T47D (cell line): ENCODE data around the gene BAIAP2.
"Not testable (repeated sequence)": the region's sequence is repeated elsewhere in the genome, so short reads cannot be mapped to it uniquely, and the experiment has no call there.

Experiments
- DNase-seq, 2 experiments: peaks; one replicate each; pipeline versions ENCODE4 v3.0.0 to v3.0.0-alpha.2; 2011 to 2012; ENCODE audit warnings: low read depth in 1 of 2, low spot score in 1 of 2
- JUND ChIP-seq: IDR thresholded peaks from 2 replicates; pipeline ENCODE4 v1.6.1; 2012; ENCODE audit warnings: low read depth
- in situ Hi-C: cut with HindIII; loops from 2 replicates; pipeline ENCODE4 v1.10.0; 2016; ENCODE audit warnings: low sequenced_read_pairs, low pct_unique_long_range_greater_than_20kb

Gene BAIAP2

GRCh38 chr17:81020443-81020766, 14.5 kb upstream of the BAIAP2 start:
- no peak for TF ChIP-seq JUND
- in situ Hi-C loops = no loop called here
- no peak for DNase-seq

GRCh38 chr17:81020767-81021497, 14.0 kb upstream of the BAIAP2 start:
- DNase-seq = no peak
- in situ Hi-C loops = no loop called here
- no peak for TF ChIP-seq JUND

DNA sequence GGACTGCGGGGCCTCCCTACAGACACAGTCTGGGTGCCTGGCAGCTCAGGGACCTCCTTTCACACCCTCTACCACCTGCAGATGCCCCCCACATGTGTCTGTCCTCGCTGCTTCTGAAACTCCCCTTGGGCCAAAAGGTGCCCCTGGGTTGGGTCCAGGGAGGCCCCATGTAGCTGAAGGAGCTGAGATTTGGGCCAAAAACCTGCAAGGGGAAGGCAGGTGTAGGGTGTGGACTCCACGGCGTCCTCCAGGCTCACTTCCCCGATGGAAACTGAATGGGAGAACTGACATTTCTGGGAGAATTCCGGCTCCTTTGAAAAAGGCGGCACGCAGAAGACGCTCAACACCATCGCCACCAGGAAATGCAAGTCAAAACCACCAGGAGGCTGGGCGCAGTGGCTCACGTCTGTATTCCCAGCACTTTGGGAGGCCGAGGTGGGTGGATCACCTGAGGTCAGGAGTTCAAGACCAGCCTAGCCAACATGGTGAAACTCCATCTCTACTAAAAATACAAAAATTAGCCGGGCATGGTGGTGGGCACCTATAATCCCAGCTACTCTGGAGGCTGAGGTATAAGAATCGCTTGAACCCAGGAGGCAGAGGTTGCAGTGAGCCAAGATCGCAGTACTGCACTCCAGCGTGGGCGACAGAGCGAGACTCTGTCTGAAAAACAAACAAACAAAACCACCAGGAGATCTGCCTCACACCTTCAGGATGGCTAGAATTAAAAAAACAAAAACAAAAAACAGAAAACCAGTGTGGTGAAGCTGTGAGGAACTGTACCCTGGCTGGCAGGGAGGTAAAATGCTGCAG, 13.2 kb upstream of the BAIAP2 start:
- no peak for DNase-seq
- in situ Hi-C loops = no loop called here
- TF ChIP-seq JUND = no peak

GRCh38 chr17:81022344-81022676, 12.6 kb upstream of the BAIAP2 start:
- in situ Hi-C loops = no loop called here
- TF ChIP-seq JUND = no peak
- DNase-seq = no peak

GRCh38 chr17:81025065-81025740, 9.7 kb upstream of the BAIAP2 start:
- no peak for TF ChIP-seq JUND
- in situ Hi-C loops = no loop called here
- no peak for DNase-seq

DNA sequence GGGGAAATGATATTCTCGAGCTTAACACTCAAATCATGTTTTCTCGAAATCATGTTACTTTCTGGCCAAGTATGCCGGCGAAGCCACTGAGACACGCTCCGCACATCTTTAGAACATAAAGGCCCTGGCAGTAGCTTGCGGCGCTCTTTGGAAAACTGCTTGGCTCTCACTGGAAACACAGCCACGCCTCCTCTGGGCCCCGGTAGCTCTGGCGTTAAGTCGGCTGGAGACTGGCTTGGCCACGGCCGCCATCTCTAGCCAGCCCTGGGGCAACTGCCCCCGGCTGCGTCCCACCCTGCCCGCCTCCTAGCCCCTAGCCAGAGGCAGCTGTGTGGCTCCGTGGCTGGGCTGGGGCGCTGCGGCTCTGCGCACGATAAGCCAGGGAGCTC, 9.2 kb upstream of the BAIAP2 start:
- no peak for TF ChIP-seq JUND
- DNase-seq = no peak
- in situ Hi-C loops = no loop called here

- TF ChIP-seq JUND = no peak
- in situ Hi-C loops = no loop called here
These were observed 8.5 kb upstream of the BAIAP2 start for GRCh38 chr17:81026266-81027036.

DNA sequence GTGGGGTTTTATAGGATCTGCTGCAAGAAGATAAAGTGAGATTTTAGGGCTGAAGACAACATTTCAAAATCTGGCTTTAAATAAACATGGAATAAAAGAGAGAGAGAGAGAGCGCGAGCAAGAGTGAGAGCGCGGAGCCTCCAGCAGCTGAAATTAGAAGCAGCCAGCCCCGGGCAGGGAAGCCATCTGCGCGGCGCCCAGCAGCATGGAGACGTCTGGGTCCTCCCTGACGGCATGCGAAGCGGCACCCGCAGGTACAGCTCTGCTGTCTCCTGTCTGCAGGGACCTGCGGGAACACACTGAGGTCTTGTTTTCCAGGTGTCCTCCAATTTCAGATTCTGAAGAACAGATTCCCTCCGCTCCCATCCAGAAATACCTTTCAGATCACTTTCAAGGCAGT, 7.9 kb upstream of the BAIAP2 start:
- in situ Hi-C loops = no loop called here
- DNase-seq = no peak
- no peak for TF ChIP-seq JUND

More at GRCh38 chr17:81026266-81027036, 8.5 kb upstream of the BAIAP2 start:
- no peak for DNase-seq

DNA sequence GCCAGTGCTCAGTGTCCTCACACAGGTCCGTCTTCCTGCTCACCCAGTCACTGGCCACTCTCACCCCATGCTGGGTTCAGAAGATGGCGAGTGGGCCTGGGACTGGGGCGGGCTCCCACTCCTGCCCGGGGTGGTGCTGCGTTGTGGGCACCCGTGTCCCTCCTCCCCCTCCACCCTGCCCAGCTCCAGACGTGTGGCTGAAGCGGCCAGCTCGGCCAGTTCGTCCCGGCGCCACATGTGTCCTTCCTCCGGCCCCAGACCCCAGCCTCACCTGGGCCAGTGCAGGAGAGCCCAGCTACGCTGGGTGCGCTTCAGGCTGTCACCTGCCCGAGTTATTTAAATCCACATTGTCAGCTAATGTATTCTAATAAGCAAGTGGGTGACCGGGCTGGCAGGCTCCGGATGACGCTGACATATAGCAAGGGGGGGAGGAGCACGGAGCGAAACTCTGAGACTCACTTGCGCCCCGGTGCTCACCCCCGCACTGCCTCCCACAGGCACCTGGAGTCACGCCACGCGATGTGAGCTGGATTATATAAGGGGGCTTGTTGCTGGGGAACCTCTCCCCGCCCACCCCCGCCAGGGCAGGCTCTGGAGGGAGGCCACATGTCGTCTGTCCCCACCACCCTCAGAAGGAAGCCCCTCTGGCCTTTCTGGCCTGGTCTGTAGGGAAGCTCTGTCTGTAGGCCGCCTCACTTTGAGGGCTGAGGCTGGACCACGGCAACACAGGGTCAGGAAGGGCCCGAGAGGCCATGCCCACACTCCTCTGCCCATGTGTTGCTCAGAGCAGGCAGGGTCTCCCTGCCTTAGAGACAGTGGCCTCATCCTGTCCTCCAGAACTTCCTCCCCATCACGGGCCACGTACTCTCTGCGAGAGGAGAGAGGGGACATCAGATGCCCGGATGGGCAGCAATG, 7.1 kb upstream of the BAIAP2 start:
- in situ Hi-C loops = no loop called here
- no peak for DNase-seq
- TF ChIP-seq JUND = no peak

DNA sequence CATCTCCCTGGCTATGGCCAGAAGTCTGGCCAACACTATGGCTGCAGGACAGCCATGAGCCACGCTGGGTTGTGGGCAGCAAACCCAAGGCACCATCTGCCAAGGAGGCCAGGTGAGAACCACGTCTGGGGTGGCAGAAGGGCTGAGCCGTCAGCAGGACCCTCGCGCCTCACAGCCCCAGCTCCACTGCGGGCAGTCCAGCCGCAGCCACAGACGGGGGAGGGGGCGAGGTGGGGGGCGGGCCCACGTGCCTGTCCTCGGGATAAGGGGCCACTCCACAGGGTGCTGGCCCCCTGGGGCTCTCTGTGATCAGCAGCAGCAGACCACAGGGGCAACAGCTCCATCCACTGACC, 6.5 kb upstream of the BAIAP2 start:
- no peak for TF ChIP-seq JUND
- DNase-seq = no peak
- in situ Hi-C loops = no loop called here

GRCh38 chr17:81029859-81030258, 5.1 kb upstream of the BAIAP2 start:
- in situ Hi-C loops = no loop called here
- no peak for TF ChIP-seq JUND
- DNase-seq = no peak

DNA sequence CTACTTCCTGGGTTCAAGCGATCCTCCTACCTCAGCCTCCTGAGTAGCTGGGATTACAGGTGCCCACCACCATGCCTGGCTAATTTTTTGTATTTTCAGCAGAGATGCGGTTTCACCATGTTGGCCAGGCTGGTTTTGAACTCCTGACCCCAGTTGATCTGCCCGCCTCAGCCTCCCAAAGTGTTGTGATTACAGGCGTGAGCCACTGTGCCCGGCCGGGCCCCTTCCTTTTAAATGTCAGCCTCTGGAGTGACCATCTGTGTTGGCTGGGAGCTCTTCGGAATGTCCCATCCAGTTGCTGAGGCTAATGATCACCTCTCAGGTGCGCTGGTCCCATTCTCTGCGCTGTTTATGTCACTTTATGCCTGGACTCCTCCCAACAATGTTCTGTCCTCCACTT, 4.6 kb upstream of the BAIAP2 start:
- not testable (repeated sequence) for DNase-seq

More for the DNA sequence above, 4.6 kb upstream of the BAIAP2 start:
- in situ Hi-C loops = not testable (repeated sequence)
